ENCODE measurements around the gene ZNF211. TPM values are rescaled to one million over a fixed set of nuclear protein-coding genes. Genes with fewer than 3 reads are reported as not detected.

The ZNF211 gene
- total and polyA plus RNA-seq, 10 of the 15 experiments (the other 5 are each of a cell fraction or from before 2014, with no cell fraction given) = 2.1 to 20.6 (median 9.3) TPM

GRCh38 chr19:57599761-57600383 is 33.1 kb upstream of the ZNF211 start, which contains the start of gene ZNF530 (continued):
- no peak for TF ChIP-seq ETV6 (conservative IDR thresholded peaks at IDR 0.05 in 1 of 2, IDR thresholded peaks at IDR 0.05 in 1 of 2; ENCODE audit: borderline replicate concordance in 1 of 2, low read depth in 1 of 2)
- no peak for TF ChIP-seq WRNIP1 (IDR thresholded peaks at IDR 0.05; ENCODE audit: borderline replicate concordance, low read depth, low read length)
- TF ChIP-seq PAX8 (IDR thresholded peaks at IDR 0.05) = no peak
- TF ChIP-seq ZNF217 (IDR thresholded peaks at IDR 0.05) = no peak
- TF ChIP-seq, protein P1, sequence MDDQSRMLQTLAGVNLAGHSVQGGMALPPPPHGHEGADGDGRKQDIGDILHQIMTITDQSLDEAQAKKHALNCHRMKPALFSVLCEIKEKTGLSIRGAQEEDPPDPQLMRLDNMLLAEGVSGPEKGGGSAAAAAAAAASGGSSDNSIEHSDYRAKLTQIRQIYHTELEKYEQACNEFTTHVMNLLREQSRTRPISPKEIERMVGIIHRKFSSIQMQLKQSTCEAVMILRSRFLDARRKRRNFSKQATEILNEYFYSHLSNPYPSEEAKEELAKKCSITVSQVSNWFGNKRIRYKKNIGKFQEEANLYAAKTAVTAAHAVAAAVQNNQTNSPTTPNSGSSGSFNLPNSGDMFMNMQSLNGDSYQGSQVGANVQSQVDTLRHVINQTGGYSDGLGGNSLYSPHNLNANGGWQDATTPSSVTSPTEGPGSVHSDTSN (IDR thresholded peaks at IDR 0.05; ENCODE audit: insufficient replicate concordance, low read depth, low read length) = peak; percentile 15
- TF ChIP-seq, protein P2, sequence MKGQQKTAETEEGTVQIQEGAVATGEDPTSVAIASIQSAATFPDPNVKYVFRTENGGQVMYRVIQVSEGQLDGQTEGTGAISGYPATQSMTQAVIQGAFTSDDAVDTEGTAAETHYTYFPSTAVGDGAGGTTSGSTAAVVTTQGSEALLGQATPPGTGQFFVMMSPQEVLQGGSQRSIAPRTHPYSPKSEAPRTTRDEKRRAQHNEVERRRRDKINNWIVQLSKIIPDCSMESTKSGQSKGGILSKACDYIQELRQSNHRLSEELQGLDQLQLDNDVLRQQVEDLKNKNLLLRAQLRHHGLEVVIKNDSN (IDR thresholded peaks at IDR 0.05; ENCODE audit: borderline replicate concordance, extremely low read length, insufficient read depth, low read depth, low read length) = no peak
- no peak for TF ChIP-seq RAD51 (IDR thresholded peaks at IDR 0.05)
- TF ChIP-seq SKIL (IDR thresholded peaks at IDR 0.05; ENCODE audit: low read depth, poor library complexity, severe bottlenecking) = no peak
- no peak for TF ChIP-seq STAT3 (IDR thresholded peaks at IDR 0.05; ENCODE audit: low read depth, low read length)
- TF ChIP-seq, protein P3, sequence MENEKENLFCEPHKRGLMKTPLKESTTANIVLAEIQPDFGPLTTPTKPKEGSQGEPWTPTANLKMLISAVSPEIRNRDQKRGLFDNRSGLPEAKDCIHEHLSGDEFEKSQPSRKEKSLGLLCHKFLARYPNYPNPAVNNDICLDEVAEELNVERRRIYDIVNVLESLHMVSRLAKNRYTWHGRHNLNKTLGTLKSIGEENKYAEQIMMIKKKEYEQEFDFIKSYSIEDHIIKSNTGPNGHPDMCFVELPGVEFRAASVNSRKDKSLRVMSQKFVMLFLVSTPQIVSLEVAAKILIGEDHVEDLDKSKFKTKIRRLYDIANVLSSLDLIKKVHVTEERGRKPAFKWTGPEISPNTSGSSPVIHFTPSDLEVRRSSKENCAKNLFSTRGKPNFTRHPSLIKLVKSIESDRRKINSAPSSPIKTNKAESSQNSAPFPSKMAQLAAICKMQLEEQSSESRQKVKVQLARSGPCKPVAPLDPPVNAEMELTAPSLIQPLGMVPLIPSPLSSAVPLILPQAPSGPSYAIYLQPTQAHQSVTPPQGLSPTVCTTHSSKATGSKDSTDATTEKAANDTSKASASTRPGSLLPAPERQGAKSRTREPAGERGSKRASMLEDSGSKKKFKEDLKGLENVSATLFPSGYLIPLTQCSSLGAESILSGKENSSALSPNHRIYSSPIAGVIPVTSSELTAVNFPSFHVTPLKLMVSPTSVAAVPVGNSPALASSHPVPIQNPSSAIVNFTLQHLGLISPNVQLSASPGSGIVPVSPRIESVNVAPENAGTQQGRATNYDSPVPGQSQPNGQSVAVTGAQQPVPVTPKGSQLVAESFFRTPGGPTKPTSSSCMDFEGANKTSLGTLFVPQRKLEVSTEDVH (IDR thresholded peaks at IDR 0.05; ENCODE audit: low read depth, partially characterized antibody) = peak; percentile 64
- no peak for TF ChIP-seq IRF5 (IDR thresholded peaks at IDR 0.05; ENCODE audit: borderline replicate concordance)
- TF ChIP-seq CREB1 (IDR thresholded peaks at IDR 0.05; ENCODE audit: low read depth) = peak; percentile 67; the same call in 1 of the 2 replicates
- TF ChIP-seq, protein P4, sequence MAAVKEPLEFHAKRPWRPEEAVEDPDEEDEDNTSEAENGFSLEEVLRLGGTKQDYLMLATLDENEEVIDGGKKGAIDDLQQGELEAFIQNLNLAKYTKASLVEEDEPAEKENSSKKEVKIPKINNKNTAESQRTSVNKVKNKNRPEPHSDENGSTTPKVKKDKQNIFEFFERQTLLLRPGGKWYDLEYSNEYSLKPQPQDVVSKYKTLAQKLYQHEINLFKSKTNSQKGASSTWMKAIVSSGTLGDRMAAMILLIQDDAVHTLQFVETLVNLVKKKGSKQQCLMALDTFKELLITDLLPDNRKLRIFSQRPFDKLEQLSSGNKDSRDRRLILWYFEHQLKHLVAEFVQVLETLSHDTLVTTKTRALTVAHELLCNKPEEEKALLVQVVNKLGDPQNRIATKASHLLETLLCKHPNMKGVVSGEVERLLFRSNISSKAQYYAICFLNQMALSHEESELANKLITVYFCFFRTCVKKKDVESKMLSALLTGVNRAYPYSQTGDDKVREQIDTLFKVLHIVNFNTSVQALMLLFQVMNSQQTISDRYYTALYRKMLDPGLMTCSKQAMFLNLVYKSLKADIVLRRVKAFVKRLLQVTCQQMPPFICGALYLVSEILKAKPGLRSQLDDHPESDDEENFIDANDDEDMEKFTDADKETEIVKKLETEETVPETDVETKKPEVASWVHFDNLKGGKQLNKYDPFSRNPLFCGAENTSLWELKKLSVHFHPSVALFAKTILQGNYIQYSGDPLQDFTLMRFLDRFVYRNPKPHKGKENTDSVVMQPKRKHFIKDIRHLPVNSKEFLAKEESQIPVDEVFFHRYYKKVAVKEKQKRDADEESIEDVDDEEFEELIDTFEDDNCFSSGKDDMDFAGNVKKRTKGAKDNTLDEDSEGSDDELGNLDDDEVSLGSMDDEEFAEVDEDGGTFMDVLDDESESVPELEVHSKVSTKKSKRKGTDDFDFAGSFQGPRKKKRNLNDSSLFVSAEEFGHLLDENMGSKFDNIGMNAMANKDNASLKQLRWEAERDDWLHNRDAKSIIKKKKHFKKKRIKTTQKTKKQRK (IDR thresholded peaks at IDR 0.05; ENCODE audit: low read depth, low read length) = no peak
- TF ChIP-seq TCF12 (IDR thresholded peaks at IDR 0.05; ENCODE audit: low read depth, low read length) = no peak
- TF ChIP-seq KLF5 (IDR thresholded peaks at IDR 0.05; ENCODE audit: partially characterized antibody) = no peak
- no peak for TF ChIP-seq MTA3 (IDR thresholded peaks at IDR 0.05; ENCODE audit: borderline replicate concordance, low read length)
- no peak for TF ChIP-seq BACH1 (IDR thresholded peaks at IDR 0.05; ENCODE audit: borderline replicate concordance)
